Left lung (tissue), 10 donors: ENCODE measurements around the gene TMEM168. TPM values are rescaled to one million over a fixed set of nuclear protein-coding genes. Genes with fewer than 3 reads are reported as not detected.

Source experiments
- ATAC-seq: fragments of 200-7000 bp; cut with Tn5 transposase; one replicate; pipeline ENCODE4 v1.9.1; 2020; ENCODE audit warnings: moderate library complexity
- DNase-seq, 4 donors: peaks; one replicate each; pipeline ENCODE4 v3.0.0-alpha.2; 2013 to 2020
- H3K27ac ChIP-seq, 2 donors: fragments of 200-600 bp; sonication (generic) in 1 of 2; one replicate each; pipeline versions ENCODE4 v1.5.0 to v1.8.0; 2020 to 2021
- H3K27me3 ChIP-seq, 2 donors: fragments of 200-600 bp; sonication (generic) in 1 of 2; one replicate each; pipeline versions ENCODE4 v1.5.0 to v1.8.0; 2020 to 2021
- H3K36me3 ChIP-seq, 2 donors: fragments of 200-600 bp; sonication (generic) in 1 of 2; one replicate each; pipeline versions ENCODE4 v1.5.0 to v1.8.0; 2020 to 2021
- H3K4me1 ChIP-seq, 2 donors: fragments of 200-600 bp; one replicate each; pipeline ENCODE4 v1.8.0; 2021
- H3K4me3 ChIP-seq, 2 donors: fragments of 200-600 bp; sonication (generic) in 1 of 2; one replicate each; pipeline versions ENCODE4 v1.5.0 to v1.8.0; 2020 to 2021; ENCODE audit warnings: mild to moderate bottlenecking in 1 of 2
- H3K9me3 ChIP-seq, 2 donors: fragments of 200-600 bp; sonication (generic) in 1 of 2; one replicate each; pipeline versions ENCODE4 v1.5.0 to v1.8.0; 2020 to 2021
- CTCF ChIP-seq, 2 donors: fragments of 200-600 bp; sonication (generic) in 1 of 2; IDR thresholded peaks; one replicate each; pipeline versions ENCODE4 v1.5.0 to v1.8.0; 2021; ENCODE audit warnings: antibody characterized with exemption in 2 of 2
- intact Hi-C, 2 donors: fragments of 100-400 bp; cut with DNase I; formaldehyde crosslinking; loops; one replicate each; pipeline versions ENCODE4 v1.11.2 to v1.14.2; 2022
- polyA plus RNA-seq, 6 donors: library from polyadenylated mRNA; unstranded; fragments of 120-200 nt; gene quantifications; one replicate each; pipeline ENCODE4 v1.2.1, GENCODE V29; 2013; ENCODE audit not compliant: insufficient read length in 6 of 6
- total RNA-seq, 2 donors: library from RNA; stranded (reverse); fragmentation: NEBNext Ultra II Directional; extraction: Animal tissue kit (Norgen Biotek cat#: 25700); gene quantifications; one replicate each; pipeline ENCODE4 v1.2.1, GENCODE V29; 2021
- donor health status: DM: no; HTN: yes; CAD: no.
- donor health status: DM: no; HTN: no; CAD: no.

The TMEM168 gene
- total and polyA plus RNA-seq, 8 donors, result 22.3 to 75.4 (median 67.4) TPM

- intact Hi-C loops, result no loop called here
- DNase-seq (no peak), ATAC-seq (no peak)
- Histone ChIP-seq H3K36me3 (peaks cover 0 to 7% of the 10 kb centered on the region in 2 donors), H3K27ac (no peak overlapping the region), H3K9me3 (no peaks in the 10 kb centered on the region), H3K4me3 (no peak overlapping the region), H3K27me3 (no peaks in the 10 kb centered on the region), H3K4me1 (no peaks in the 10 kb centered on the region)
- TF ChIP-seq CTCF (IDR thresholded peaks at IDR 0.05), result no peak
Measured at GRCh38 chr7:112771166-112771565, 19.0 kb downstream of the TMEM168 start.

- H3K27me3 ChIP-seq, result no peaks in the 10 kb centered on the region
- TF ChIP-seq CTCF (IDR thresholded peaks at IDR 0.05), result no peak
Measured at GRCh38 chr7:112770051-112770450, 20.1 kb downstream of the TMEM168 start.

GRCh38 chr7:112765105-112765504 is 25.1 kb downstream of the TMEM168 start:
- peaks cover 0 to 7% of the 10 kb centered on the region in 2 donors for H3K36me3 ChIP-seq
- ATAC-seq, result no peak
- no peaks in the 10 kb centered on the region for H3K27me3 ChIP-seq
- no peak overlapping the region for H3K27ac ChIP-seq
- H3K9me3 ChIP-seq, result no peaks in the 10 kb centered on the region
- H3K4me3 ChIP-seq, result no peak overlapping the region
- DNase-seq, result no peak
- intact Hi-C loops, result no loop called here
- no peak for TF ChIP-seq CTCF (IDR thresholded peaks at IDR 0.05)
- H3K4me1 ChIP-seq, result no peaks in the 10 kb centered on the region

More at GRCh38 chr7:112770051-112770450, 20.1 kb downstream of the TMEM168 start:
- ATAC-seq (no peak), DNase-seq (no peak)
- no peaks in the 10 kb centered on the region for H3K9me3 ChIP-seq
- intact Hi-C loops, result no loop called here
- no peaks in the 10 kb centered on the region for H3K4me1 ChIP-seq
- H3K27ac ChIP-seq, result no peak overlapping the region
- no peak overlapping the region for H3K4me3 ChIP-seq
- peaks cover 0 to 7% of the 10 kb centered on the region in 2 donors for H3K36me3 ChIP-seq

- DNase-seq (no peak), ATAC-seq (no peak)
- Histone ChIP-seq H3K27ac (no peak overlapping the region), H3K36me3 (peaks cover 0 to 7% of the 10 kb centered on the region in 2 donors), H3K4me3 (no peak overlapping the region), H3K9me3 (no peaks in the 10 kb centered on the region), H3K4me1 (no peaks in the 10 kb centered on the region), H3K27me3 (no peaks in the 10 kb centered on the region)
- no peak for TF ChIP-seq CTCF (IDR thresholded peaks at IDR 0.05)
- intact Hi-C loops, result no loop called here
Measured at GRCh38 chr7:112763996-112764395, 26.2 kb downstream of the TMEM168 start.

GRCh38 chr7:112763298-112763697 is 26.9 kb downstream of the TMEM168 start:
- no peak overlapping the region for H3K4me3 ChIP-seq
- H3K36me3 ChIP-seq, result peaks cover 0 to 7% of the 10 kb centered on the region in 2 donors
- intact Hi-C loops, result no loop called here
- TF ChIP-seq CTCF (IDR thresholded peaks at IDR 0.05), result no peak
- DNase-seq (no peak), ATAC-seq (no peak)
- H3K9me3 ChIP-seq, result no peaks in the 10 kb centered on the region
- H3K27me3 ChIP-seq, result no peaks in the 10 kb centered on the region
- H3K27ac ChIP-seq, result no peak overlapping the region
- no peaks in the 10 kb centered on the region for H3K4me1 ChIP-seq
